NCI-H510A (cell line): ENCODE data around the gene FRMD4B.
"Not testable (repeated sequence)": the region's sequence is repeated elsewhere in the genome, so short reads cannot be mapped to it uniquely, and the experiment has no call there.

Source experiments
- DNase-seq: peaks from one replicate; lab custom pipeline; 2025; lab: John Stamatoyannopoulos, UW

The FRMD4B gene

GRCh38 chr3:69282181-69282580, 103.7 kb downstream of the FRMD4B start:
- DNase-seq: no peak

GRCh38 chr3:69277403-69277802, 108.5 kb downstream of the FRMD4B start:
- not testable (repeated sequence) for DNase-seq

- no peak for DNase-seq
Measured at GRCh38 chr3:69276884-69277283, 109.0 kb downstream of the FRMD4B start.

- not testable (repeated sequence) for DNase-seq
Measured at GRCh38 chr3:69276191-69276590, 109.7 kb downstream of the FRMD4B start.

- DNase-seq: no peak
Measured at GRCh38 chr3:69273896-69274295, 112.0 kb downstream of the FRMD4B start.

GRCh38 chr3:69272556-69272955, 113.3 kb downstream of the FRMD4B start:
- no peak for DNase-seq

GRCh38 chr3:69271098-69271497, 114.8 kb downstream of the FRMD4B start:
- no peak for DNase-seq

GRCh38 chr3:69266585-69266984, 119.3 kb downstream of the FRMD4B start:
- DNase-seq: no peak

GRCh38 chr3:69266071-69266470, 119.8 kb downstream of the FRMD4B start:
- DNase-seq: not testable (repeated sequence)

GRCh38 chr3:69260843-69261405, 125.0 kb downstream of the FRMD4B start:
- not testable (repeated sequence) for DNase-seq

GRCh38 chr3:69260216-69260787, 125.6 kb downstream of the FRMD4B start:
- DNase-seq: no peak

GRCh38 chr3:69259125-69259524, 126.8 kb downstream of the FRMD4B start:
- DNase-seq: no peak

- DNase-seq: no peak
Measured at GRCh38 chr3:69255928-69256327, 130.0 kb downstream of the FRMD4B start.

GRCh38 chr3:69254351-69254750, 131.5 kb downstream of the FRMD4B start:
- DNase-seq: no peak

GRCh38 chr3:69252631-69253030, 133.3 kb downstream of the FRMD4B start:
- no peak for DNase-seq

- DNase-seq: no peak
Measured at GRCh38 chr3:69252141-69252540, 133.7 kb downstream of the FRMD4B start.

- no peak for DNase-seq
Measured at GRCh38 chr3:69251078-69251805, 134.6 kb downstream of the FRMD4B start.

GRCh38 chr3:69250014-69250413, 135.9 kb downstream of the FRMD4B start:
- peak; percentile 57 for DNase-seq

GRCh38 chr3:69249001-69249400, 136.9 kb downstream of the FRMD4B start:
- DNase-seq: no peak

GRCh38 chr3:69248436-69248835, 137.5 kb downstream of the FRMD4B start:
- no peak for DNase-seq

- no peak for DNase-seq
Measured at GRCh38 chr3:69246612-69247011, 139.3 kb downstream of the FRMD4B start.

GRCh38 chr3:69244039-69244438, 141.8 kb downstream of the FRMD4B start:
- no peak for DNase-seq

GRCh38 chr3:69241769-69242168, 144.1 kb downstream of the FRMD4B start:
- no peak for DNase-seq
